DMS153 treated with DMSO at 0.1 percent for 48 hours (cell line): ENCODE measurements around the gene PIGW.

Experiments used
- DNase-seq: peaks from one replicate; lab custom pipeline; 2025; ENCODE audit not compliant: unreplicated experiment; lab: John Stamatoyannopoulos, UW

PIGW gene

GRCh38 chr17:36545465-36546417, 11.0 kb downstream of the PIGW start:
- peak; percentile 93 for DNase-seq

- no peak for DNase-seq
Measured at GRCh38 chr17:36546418-36547093, 11.8 kb downstream of the PIGW start.

DNA sequence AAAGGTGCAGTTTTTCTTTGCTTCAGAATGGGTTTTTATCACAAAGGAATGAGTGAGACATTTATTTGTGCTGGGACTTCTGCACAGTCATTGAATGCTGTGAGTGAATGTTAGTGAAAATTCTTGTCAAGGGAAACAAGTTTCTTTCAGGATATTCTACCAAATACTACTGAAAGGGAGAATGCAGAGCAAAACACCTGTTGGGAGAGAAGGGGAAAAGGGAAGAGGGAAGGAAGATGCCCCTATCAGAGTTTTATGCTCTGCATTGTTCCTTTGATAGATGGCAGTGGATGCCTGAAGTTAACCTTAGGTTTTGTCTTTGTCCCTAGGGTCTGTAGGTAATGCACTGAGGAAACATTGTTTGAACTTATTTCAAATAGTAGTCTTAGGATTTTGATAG, 13.0 kb downstream of the PIGW start:
- DNase-seq = no peak

DNA sequence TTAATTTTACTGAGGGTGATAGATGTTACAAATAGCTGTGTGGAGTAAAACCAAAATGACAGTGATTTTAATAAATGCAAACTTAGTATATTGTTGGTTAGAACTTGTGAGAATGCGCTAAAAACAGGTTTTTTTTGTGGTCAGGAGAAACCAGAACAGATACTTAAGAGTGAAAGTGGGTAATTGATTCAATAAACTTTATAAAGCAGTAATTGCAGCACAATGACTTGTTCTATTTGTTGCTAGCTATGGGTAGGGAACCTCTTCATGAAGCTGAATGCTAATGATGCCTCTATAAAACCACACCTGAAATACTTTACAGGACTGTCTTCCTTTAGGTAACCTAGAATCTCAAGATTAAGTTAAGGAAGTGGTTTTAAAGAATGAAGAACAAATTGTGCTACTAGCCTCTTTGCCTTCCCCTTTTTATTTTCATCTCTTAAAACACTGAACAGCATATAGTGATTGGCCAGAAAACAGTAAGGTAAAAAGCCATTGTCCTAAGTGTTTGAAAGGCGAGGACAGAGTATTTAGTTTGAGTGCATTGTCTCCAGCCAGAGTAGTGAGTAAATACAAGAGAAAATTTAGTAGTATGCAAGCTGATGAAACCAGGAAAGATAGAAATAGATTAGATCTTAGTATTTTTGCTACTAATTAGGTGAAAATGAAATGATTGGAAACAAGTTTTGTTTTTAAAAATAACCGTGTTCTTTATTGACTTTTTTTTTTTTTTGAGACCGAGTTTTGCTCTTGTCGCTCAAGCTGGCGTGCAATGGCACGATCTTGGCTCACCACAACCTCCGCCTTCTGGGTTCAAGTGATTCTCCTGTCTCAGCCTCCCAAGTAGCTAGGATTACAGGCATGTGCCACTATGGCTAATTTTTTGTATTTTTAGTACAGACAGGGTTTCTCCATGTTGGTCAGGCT, 16.0 kb downstream of the PIGW start:
- no peak for DNase-seq

DNA sequence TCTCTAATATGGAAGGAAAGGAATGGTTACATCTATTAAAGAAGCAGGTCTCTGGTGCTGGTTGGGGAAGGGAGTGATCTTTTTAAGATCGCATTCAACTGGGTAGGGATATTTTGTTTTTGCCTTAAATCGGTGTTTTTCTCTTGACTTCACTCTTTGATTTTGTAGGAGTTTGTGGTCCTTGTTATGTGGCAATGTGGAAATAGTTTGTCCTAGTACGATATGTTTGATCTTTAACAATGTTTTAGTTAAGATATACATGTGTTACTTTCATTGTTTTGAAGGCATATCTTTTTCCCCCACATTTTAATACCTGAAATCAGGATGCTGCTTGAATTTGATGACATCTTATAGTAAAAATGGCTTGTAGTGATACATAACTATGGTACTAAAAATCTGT, 18.7 kb downstream of the PIGW start:
- DNase-seq = no peak

- DNase-seq = no peak
Measured at GRCh38 chr17:36566081-36566480, 31.3 kb downstream of the PIGW start.

DNA sequence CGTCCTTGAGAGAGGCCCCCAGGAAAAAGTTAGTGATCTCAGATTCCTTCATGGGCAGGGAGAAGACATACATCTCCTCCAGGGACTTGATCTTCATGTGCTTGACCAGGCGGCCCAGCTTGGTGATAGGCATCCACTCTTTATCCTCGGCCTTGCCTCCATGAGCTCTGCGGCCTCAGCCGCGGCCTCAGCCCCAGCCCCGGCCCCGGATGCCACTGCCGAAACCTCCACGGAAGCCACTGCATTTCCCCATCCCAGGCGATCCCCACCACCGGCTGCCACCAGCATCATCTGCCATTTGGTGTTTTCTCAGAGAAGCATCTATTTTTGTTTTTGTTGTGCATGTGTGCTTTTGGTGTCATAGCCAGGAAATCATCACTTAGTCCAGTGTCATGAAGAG, 40.2 kb downstream of the PIGW start:
- DNase-seq = no peak

DNA sequence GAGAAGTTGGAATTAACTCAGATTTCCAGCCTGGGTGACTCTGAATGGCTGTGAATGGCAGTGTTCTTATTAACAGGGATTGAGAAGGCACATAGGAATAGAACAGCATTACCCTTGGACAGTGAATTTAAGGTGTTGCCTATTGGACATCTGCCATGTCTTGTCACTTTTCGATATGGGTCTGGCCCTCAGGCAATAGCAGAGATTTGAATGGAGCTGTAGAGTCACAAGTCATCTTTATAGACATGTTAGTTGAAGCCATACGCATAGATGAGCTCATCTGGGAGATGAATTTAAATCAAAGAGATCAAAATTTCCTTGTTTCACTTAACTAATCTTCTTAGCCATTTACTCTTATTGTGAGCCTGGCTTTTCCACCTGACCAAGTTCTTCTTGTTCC, 42.0 kb downstream of the PIGW start:
- DNase-seq = no peak

- no peak for DNase-seq
Measured at GRCh38 chr17:36578671-36579070, 43.9 kb downstream of the PIGW start.

DNA sequence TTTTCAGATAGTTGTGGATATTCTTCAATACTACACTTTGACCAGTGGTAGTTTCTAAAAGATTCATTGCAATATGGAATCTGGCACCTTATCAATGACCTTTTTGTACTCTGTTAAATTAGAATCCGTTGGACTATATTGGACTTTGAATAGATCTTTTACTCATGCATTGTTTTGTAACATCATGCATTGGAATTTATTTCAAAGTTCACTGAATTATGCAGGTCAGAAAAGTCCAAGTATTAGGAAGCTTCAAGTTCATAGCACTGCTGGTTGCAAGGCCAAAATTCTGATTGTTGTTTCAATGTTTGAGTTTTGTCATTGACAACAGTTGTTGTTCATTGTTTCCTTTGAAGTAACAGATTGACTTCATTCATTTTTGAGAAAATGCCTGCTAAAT, 49.0 kb downstream of the PIGW start:
- DNase-seq = no peak

DNA sequence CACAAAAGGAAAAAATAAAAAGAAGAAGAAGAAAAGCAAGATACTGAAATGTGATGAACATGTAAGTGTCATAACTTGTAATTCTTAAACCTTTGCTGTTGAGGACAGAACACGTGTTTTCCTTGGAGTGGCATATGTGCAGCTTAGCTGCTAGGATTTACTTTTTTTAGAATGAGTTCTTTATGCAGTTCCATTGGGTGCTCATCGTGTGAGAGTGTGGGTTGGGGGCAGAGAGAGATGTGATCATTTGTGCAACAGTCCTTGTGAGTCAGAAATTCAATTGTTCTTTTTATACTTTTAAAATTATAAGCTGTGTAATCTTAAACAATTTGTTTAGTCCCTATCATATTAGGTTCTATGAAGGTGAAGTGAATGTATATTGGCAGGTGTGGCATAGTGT, 51.4 kb downstream of the PIGW start:
- DNase-seq = no peak
